ENCODE measurements around the gene BCAT1.
"Not testable (repeated sequence)": the region's sequence is repeated elsewhere in the genome, so short reads cannot be mapped to it uniquely, and the experiment has no call there.

The BCAT1 gene

DNA sequence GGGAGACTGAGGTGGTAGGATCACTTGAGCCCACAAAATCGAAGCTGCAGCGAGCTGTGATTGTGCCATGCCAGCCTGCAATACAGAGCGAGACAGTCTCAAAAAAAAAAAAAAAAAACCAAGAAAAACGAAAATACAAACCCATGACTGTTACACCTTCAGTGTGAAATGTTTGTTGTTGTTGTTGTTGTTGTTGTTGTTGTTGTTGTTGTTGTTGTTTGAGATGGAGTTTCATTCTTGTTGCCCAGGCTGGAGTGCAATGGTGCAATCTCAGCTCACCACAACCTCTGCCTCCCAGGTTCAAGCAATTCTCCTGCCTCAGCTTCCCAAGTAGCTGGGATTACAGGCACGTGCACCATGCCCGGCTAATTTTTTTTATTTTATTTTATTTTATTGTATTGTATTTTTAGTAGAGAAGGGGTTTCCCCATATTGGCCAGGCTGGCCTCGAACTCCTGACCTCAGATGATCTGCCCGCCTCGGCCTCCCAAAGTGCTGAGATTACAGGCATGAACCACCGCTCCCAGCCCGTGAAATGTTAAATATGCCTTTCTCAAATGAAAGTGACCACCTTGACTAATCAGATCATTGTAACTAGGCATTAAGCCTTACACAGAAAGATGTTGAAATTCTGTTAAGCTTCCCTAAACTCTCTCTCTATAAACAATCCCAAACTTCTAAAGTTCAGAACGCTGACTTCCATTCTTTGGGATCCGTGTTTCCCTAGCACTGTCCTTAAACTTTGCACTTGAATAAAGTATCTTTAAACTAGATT, 20.2 kb downstream of the BCAT1 start:
- DNase-seq (ENCODE audit: low spot score), result not testable (repeated sequence)

- no peak for DNase-seq (ENCODE audit: low spot score)
Measured at GRCh38 chr12:24928131-24928530, 20.8 kb downstream of the BCAT1 start.

DNA sequence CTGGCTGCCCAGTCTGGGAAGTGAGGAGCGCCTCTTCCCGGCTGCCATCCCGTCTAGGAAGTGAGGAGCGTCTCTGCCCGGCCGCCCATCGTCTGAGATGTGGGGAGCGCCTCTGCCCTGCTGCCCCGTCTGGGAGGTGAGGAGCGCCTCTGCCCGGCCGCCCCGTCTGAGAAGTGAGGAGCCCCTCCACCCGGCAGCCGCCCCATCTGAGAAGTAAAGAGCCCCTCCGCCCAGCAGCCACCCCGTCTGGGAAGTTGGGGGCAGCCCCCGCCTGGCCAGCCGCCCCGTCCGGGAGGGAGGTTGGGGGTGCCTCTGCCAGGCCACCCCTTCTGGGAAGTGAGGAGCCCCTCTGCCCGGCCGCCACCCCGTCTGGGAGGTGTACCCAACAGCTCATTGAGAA, 22.8 kb downstream of the BCAT1 start:
- not testable (repeated sequence) for DNase-seq (ENCODE audit: low spot score)

DNA sequence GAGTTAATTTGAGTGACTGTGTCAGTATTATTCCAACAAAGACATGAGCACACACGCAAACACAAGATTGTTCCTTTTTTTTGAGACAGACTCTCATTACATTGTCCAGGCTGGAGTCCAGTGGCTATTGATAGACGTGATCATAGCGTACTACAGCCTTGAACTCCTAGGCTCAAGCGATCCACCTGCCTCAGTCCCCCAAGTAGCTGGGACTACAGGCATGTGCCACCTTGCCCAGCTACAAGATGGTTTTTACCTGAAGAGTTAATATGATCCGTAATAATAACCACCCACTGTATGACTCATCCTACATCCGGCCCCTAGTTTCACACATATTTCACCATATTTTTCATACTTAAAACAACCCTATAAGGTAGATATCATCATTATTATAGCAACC, 26.8 kb downstream of the BCAT1 start:
- DNase-seq (ENCODE audit: low spot score), result no peak

DNA sequence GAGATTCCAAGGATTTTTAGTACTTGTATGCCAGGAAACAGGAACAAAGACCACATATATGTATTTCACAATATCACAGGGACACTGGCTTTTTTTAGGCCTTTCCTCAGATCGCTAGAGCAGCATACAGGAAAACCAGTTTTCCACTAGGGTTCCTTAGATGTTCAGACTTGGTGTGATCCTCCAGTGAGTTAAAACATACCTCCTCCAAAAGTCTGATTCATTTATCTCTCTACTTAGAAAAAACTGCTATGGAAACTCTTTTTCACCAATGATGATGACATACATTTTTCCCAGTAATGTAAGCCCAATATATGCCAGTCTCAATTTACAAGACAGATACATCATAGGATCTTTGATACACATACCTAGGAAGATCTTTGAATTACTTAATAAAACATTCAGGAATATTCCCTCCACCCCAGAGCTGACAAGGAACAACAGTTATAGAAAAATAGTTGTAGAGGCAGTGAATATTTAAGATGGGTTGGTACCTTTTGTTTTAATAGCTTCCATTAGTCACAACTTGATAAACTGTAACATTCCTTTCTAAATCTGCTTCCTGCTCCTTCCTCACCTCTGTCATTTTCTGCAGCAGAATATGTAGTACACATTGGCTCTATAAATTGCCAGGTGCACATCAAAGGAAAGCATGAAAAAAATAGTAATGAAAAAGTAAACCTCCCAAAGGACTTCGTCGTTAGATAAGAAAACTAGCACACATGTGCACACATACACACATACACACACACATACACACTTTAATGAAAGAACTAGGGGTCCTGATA, 27.5 kb downstream of the BCAT1 start:
- DNase-seq (ENCODE audit: low spot score), result peak; percentile 33

DNA sequence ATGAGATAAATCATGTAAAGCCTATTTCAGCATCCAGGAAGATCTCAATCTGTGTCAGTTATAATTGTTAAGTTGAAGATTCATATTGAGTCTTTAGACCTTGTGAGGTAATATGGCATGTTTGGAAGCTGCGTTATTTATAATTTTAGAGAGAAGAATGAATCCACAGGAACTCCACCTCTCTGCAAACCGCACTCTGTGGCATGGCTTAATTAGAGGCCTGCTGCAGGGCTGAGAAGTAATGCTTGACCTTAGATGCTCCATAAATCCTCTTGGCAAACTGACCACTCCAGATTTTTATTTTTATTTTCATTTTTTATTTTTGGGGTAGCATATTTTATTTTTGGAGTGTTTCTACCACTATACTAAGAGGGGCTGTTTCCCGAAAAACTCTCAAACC, 28.8 kb downstream of the BCAT1 start:
- no peak for DNase-seq (ENCODE audit: low spot score)

DNA sequence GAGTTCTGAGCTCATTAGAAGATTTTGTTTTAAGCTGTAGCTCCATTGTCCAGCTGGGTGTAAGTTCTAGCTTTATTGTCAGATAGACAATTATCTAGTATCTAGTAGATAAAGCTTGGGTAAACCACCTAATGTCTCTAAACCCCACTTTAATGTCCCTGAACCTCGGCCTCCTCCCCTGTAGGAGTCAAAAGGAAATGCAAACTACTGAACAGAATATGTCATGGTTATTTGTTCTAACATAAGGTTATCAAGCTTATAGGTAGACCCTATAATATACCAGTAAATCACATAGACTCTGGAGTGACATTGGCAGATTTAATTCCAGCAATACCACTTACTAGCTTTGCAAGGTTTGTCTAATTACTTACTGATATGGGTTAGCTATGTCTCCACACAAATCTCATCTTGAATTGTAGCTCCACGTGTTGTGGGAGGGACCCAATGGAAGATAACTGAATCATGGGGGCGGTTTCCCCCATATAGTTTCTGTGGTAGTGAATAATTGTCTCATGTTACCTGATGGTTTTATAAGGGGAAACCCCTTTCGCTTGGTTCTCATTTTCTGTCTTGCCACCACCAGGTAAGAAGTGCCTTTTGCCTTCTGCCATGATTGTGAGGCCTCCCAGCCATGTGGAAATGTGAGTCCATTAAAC, 29.4 kb downstream of the BCAT1 start:
- DNase-seq (ENCODE audit: low spot score), result no peak

DNA sequence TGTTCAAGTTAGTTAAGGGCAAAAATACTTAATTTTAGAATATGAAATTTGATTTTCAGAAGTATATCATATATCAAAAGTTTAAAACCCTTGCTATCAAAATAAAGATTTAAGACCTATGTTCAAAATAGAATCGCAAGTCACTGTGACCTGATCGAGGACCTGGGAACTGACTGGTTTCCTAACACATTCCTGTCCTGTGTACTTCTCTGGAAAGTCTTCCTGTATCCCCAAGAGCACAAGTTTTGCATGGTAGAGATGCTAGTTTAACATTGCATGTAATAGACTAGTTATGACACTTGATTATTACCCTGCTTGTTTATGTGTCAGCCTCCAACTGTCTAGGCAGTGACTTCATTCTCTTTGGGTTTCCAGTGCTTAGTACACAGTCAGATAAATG, 30.3 kb downstream of the BCAT1 start:
- DNase-seq (ENCODE audit: low spot score), result no peak

GRCh38 chr12:24915501-24915900, 33.4 kb downstream of the BCAT1 start:
- no peak for DNase-seq (ENCODE audit: low spot score)

- DNase-seq (ENCODE audit: low spot score), result no peak
Measured at GRCh38 chr12:24913953-24914352, 34.9 kb downstream of the BCAT1 start.

- DNase-seq (ENCODE audit: low spot score), result no peak
Measured at GRCh38 chr12:24913130-24913529, 35.8 kb downstream of the BCAT1 start.

DNA sequence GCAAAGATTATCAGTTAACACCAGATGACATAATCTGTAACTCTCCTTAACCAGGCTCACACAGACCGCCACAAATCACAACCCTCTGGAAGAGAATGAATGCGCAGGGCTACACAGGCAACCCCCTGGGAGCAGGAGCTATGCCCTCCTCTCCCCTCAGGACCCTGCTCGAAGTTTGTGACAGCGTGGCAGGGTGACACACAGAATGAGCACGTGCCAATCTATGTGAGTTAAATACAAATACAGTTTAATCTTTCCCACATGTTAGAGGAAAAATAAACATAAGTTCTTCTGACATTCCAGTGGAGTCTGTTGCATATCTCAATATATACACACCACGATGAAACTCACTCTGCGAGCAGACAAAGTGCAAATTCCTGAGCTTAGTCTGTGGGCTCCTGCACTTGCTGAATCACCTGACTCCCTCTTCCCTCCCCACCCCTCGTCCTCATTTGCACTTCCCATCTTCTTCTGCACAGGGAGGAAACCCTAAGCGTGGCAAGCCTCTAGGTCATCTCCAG, 37.6 kb downstream of the BCAT1 start:
- DNase-seq (ENCODE audit: low spot score), result peak; percentile 80

DNA sequence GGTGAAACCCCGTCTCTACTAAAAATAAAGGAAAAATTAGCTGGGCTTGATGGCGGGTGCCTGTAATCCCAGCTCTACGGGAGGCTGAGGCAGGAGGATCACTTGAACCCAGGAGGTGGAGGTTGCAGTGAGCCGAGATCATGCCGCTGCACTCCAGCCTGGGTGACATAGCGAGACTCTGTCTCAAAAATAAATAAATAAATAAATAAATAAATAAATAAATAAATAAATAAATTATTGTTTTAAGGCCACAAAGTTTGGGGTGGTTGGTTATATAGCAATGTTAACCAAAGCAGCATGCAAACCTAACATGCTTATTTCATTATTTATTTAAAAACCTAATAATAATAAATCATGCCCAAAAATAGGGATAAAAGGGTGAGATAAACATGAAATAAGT, 38.7 kb downstream of the BCAT1 start:
- not testable (repeated sequence) for DNase-seq (ENCODE audit: low spot score)

- DNase-seq (ENCODE audit: low spot score), result peak; percentile 56
Measured at GRCh38 chr12:24909667-24910066, 39.2 kb downstream of the BCAT1 start.

- DNase-seq (ENCODE audit: low spot score), result no peak
Measured at GRCh38 chr12:24907464-24907863, 41.4 kb downstream of the BCAT1 start.

DNA sequence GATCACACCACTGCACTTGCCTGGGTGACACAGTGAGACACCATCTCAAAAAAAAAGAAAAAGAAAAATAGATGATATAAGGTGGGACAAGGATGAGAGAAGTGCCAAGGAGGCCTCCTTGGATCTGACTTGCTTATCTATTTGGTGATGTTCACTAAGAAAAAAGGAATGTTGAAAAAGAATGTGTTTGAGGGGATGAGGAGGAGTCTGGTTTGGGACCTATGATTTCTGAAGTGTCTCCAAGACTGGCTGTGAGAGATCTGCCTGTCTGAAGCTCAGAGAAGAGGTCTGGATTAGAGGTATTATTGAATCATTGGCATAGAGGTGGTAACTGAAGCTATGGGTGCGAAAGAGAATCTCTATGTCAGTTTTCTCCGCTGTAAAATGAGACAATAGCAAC, 42.8 kb downstream of the BCAT1 start:
- peak; percentile 29 for DNase-seq (ENCODE audit: low spot score)

- DNase-seq (ENCODE audit: low spot score), result no peak
Measured at GRCh38 chr12:24905431-24905830, 43.5 kb downstream of the BCAT1 start.

- DNase-seq (ENCODE audit: low spot score), result no peak
Measured at GRCh38 chr12:24904871-24905270, 44.0 kb downstream of the BCAT1 start.

DNA sequence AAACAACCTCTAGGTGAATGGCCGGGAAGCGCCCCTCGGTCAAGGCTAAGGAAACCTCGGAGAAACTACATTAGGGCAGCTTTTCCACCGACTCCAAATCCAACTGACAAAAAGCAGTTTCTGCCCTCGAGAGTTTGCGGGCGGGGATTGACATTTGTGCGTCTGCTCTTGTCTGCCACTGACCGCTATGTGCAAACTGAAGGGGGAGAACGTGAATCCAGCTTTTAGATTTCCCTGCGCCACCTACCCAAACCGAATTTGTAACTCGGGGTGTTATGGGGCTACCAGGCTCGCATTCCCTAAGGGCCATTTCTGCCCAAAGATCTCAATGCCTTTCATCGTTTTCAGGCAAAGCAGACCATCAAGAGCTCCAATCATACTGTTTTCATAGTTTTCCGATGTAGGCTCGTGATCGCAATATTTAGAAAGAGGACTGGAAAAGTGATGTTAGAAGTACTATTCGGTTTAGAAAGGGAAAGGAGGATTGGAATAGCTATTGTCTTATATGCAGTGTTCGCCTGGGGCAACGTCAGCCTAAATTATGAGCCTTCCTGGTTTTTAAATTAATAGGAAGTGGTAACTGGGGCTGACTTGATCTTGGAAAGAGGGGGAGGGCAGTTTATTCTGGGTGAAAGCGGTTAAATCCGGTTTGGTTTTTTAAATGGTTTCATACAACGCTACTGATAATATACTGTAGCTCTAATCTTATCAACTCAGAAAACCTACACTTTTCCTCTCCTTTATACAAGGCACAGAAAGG, 45.4 kb downstream of the BCAT1 start:
- DNase-seq (ENCODE audit: low spot score), result no peak

- DNase-seq (ENCODE audit: low spot score), result peak; percentile 50
Measured at GRCh38 chr12:24902511-24903328, 46.2 kb downstream of the BCAT1 start.
